ENCODE results near the gene SESN3. TPM values are rescaled to one million over a fixed set of nuclear protein-coding genes. Genes with fewer than 3 reads are reported as not detected.
"Not testable (repeated sequence)": the region's sequence is repeated elsewhere in the genome, so short reads cannot be mapped to it uniquely, and the experiment has no call there.

The SESN3 gene
- total RNA-seq, 1 donor from 2014 or later: 7.0 TPM

DNA sequence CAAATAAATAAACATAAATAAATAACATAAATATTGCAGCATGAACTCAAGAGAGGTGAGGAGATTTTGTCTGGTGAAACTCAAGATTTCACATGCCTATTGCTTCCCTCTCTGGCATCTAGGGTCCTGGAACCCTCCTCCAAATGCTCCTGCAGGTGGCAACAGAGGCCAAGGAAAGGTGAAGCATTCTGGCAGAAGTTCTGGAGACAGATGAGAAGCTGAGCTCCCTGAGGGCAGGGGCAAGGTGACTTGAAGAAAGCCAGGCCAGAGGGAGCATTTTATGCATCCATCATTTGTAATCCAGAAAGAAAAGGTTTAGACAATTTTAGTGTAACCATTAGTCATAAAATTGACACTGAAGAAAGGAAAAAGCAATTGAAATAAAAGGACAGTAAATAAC, 76.5 kb downstream of the SESN3 start:
- ATAC-seq (no peak), DNase-seq (ENCODE audit: low spot score) (peak; percentile 58)

DNA sequence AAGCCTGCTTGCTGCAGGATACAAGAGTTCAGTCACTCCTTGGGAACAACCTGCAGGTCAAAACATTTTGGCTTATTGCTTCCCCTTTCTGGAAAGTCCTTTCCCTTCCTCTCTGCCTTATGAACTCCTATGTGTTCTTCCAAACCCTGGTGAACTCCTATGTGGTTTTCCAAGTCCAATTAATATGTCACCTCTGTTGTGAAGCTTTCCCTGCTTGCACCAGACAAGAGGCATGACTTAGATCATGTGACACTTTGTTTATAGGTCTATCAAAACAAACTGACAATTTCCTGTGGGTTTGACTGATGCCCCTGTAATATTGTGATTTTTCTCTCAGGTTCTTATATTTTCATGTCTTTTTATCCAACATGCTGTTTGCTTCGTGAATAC, 77.2 kb downstream of the SESN3 start:
- ATAC-seq: no peak
- no peak for DNase-seq (ENCODE audit: low spot score)

- no peak for DNase-seq (ENCODE audit: low spot score)
- ATAC-seq: no peak
Measured at GRCh38 chr11:95152876-95153856, 77.8 kb downstream of the SESN3 start.

GRCh38 chr11:95150956-95151684, 79.9 kb downstream of the SESN3 start:
- DNase-seq (ENCODE audit: low spot score) (peak; percentile 89), ATAC-seq (peak; percentile 89)

- no peak for DNase-seq (ENCODE audit: low spot score)
- no peak for ATAC-seq
Measured at GRCh38 chr11:95149651-95150364, 81.2 kb downstream of the SESN3 start.

DNA sequence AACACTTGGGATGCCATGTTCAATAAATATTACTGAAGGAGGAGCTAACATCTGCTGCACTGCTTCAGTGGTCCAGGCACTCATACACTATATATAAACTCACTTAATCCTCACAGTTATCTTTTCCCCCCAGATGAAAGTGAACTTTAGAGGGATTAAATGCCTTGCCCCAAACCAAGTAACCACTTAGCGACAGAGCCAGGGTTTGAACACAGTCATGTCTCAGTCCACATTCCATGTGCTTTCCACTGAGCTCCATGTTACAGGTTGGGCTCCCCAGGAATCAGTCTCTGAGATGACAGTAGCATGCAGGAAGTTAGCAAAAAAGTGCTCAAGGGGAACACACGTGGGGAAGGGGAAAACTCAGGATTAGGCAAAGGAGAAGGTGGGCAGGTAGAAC, 82.1 kb downstream of the SESN3 start:
- ATAC-seq (no peak), DNase-seq (ENCODE audit: low spot score) (no peak)

- no peak for DNase-seq (ENCODE audit: low spot score)
- no peak for ATAC-seq
Measured at GRCh38 chr11:95148406-95148805, 82.6 kb downstream of the SESN3 start.

- DNase-seq (ENCODE audit: low spot score): no peak
- ATAC-seq: no peak
Measured at GRCh38 chr11:95147364-95147905, 83.6 kb downstream of the SESN3 start.

DNA sequence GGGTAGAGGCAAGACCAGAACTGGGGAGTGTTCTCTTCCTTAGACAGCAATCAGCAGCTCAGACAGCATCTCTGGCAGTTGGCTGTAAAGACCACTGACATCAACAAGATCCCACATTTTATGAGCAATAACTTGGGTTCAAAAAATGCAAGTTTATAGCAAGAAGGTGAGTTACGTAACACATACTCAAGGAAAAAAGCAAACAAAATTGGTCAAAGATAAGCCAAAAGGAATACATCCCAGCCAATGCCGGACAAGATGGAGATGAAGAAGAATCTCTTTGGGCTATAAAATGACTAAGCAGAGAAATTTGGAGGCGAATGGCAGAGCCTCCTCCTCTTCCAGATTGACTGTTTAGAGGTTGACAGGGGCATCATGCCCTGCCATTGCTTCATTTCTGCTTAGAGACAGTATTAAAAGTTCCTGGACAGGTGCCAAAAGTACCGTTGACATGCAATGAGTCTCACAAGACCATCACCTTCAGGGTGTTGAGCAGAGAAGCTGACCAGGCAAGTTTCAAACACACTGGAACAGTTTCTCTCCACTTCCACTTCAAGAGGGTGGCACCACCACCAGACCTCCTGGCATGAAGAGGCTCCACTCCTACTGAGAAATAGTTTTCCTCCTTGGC, 85.5 kb downstream of the SESN3 start:
- DNase-seq (ENCODE audit: low spot score) (no peak), ATAC-seq (no peak)

- ATAC-seq: no peak
- no peak for DNase-seq (ENCODE audit: low spot score)
Measured at GRCh38 chr11:95144313-95145235, 86.4 kb downstream of the SESN3 start.

- ATAC-seq: no peak
- no peak for DNase-seq (ENCODE audit: low spot score)
Measured at GRCh38 chr11:95143106-95143681, 87.8 kb downstream of the SESN3 start.

DNA sequence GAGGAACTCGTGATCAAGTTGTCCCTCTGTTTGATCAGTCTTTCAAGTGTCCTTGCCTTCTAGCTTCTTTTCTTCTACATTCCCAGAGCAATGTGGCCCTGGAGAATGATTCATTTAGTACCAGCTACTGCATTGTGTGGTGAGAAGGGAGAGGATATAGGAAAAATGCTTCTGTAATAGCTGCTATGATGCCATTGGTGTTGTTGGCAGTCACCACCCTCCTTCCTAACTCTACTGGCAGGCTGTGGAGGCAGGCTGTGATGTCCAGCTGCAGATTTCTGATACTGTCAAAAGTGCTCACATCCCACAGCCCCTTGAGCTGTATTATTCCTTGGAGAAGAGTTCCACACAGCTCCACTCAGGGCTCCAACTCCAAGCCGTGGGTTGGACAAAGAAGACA, 88.6 kb downstream of the SESN3 start:
- ATAC-seq: no peak
- DNase-seq (ENCODE audit: low spot score): no peak

GRCh38 chr11:95140397-95141033, 90.5 kb downstream of the SESN3 start:
- DNase-seq (ENCODE audit: low spot score): no peak
- no peak for ATAC-seq

GRCh38 chr11:95138448-95138847, 92.6 kb downstream of the SESN3 start:
- peak; percentile 51 for ATAC-seq
- no peak for DNase-seq (ENCODE audit: low spot score)

DNA sequence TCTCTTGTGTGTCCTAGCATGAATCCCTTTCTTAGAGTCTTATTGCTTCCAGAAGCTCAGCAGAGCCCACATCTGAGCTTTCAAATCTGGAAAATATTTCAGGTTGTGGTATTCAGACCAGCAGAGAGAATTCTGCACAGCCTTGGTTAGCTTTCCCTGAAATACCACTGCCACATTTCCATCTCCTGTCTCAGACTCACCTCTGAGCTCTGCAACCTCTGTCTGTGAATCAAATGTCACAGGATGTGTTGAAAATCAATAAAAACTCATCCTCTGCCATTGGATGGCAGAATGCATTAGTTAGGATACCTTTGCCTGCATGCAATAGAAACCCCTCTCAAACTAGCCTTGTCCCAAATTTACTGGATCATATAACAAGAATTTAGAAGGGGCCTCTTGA, 93.7 kb downstream of the SESN3 start:
- no peak for ATAC-seq
- no peak for DNase-seq (ENCODE audit: low spot score)

DNA sequence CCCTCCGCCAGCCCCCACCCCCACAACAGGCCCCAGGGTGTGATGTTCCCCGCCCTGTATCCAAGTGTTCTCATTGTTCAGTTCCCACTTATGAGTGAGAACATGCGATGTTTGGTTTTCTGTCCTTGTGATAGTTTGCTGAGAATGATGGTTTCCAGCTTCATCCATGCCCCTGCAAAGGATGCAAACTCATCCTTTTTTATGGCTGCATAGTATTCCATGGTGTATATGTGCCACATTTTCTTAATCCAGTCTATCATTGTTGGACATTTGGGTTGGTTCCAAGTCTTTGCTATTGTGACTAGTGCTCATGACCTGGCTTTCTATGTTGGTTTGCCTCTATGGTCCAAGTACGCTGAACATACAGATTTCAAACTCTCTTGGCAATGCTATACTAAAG, 94.3 kb downstream of the SESN3 start:
- not testable (repeated sequence) for ATAC-seq; DNase-seq (ENCODE audit: low spot score)

- no peak for ATAC-seq
- DNase-seq (ENCODE audit: low spot score): no peak
Measured at GRCh38 chr11:95135880-95136279, 95.1 kb downstream of the SESN3 start.

GRCh38 chr11:95135155-95135554, 95.8 kb downstream of the SESN3 start:
- ATAC-seq (no peak), DNase-seq (ENCODE audit: low spot score) (no peak)

- DNase-seq (ENCODE audit: low spot score) (no peak), ATAC-seq (peak; percentile 23)
Measured at GRCh38 chr11:95134491-95134890, 96.5 kb downstream of the SESN3 start.

All from left lobe of liver (tissue), 2 donors.